GM13976 (cell line): Measurements from ENCODE around the gene DISP2.

Experiments used
- DNase-seq: peaks from one replicate; pipeline ENCODE4 v3.0.0; 2012; ENCODE audit warnings: low spot score
- in situ Hi-C: fragments of 300-500 bp; cut with MboI; formaldehyde crosslinking; loops from one replicate; pipeline ENCODE4 v1.12.0; 2022; ENCODE audit warnings: low sequenced_read_pairs, mixed read lengths, inconsistent platforms; ENCODE audit not compliant: unreplicated experiment
- TF ChIP-seq, protein P1 (sequence below): IDR thresholded peaks from 2 replicates; pipeline ENCODE4 v1.5.1; 2012; ENCODE audit warnings: borderline replicate concordance, mild to moderate bottlenecking; ENCODE audit not compliant: insufficient read depth; ENCODE audit errors: extremely low read depth, missing control alignments, control extremely low read depth

Gene DISP2

DNA sequence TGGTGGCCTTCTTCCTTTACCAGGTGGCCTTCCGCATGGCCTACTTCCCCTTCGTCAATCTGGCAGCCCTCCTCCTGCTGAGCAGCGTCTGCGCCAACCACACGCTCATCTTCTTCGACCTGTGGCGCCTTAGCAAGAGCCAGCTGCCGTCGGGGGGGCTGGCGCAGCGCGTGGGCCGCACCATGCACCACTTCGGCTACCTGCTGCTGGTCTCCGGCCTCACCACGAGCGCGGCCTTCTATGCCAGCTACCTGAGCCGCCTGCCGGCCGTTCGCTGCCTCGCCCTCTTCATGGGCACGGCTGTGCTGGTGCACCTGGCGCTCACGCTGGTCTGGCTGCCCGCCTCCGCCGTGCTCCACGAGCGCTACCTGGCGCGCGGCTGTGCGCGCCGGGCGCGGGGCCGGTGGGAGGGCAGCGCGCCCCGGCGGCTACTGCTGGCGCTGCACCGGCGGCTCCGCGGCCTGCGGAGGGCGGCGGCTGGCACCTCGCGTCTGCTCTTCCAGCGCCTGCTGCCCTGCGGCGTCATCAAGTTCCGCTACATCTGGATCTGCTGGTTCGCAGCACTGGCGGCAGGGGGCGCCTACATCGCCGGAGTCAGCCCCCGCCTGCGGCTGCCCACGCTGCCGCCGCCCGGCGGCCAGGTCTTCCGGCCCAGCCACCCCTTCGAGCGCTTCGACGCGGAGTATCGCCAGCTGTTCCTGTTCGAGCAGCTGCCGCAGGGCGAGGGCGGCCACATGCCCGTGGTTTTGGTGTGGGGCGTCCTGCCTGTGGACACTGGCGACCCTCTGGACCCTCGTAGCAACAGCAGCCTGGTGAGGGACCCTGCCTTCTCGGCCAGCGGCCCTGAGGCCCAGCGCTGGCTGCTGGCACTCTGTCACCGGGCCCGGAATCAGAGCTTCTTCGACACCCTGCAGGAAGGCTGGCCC lies 9.9 kb downstream of the DISP2 start:
- in situ Hi-C loops = no loop called here
- peak; percentile 93 for DNase-seq
- TF ChIP-seq, protein P1, sequence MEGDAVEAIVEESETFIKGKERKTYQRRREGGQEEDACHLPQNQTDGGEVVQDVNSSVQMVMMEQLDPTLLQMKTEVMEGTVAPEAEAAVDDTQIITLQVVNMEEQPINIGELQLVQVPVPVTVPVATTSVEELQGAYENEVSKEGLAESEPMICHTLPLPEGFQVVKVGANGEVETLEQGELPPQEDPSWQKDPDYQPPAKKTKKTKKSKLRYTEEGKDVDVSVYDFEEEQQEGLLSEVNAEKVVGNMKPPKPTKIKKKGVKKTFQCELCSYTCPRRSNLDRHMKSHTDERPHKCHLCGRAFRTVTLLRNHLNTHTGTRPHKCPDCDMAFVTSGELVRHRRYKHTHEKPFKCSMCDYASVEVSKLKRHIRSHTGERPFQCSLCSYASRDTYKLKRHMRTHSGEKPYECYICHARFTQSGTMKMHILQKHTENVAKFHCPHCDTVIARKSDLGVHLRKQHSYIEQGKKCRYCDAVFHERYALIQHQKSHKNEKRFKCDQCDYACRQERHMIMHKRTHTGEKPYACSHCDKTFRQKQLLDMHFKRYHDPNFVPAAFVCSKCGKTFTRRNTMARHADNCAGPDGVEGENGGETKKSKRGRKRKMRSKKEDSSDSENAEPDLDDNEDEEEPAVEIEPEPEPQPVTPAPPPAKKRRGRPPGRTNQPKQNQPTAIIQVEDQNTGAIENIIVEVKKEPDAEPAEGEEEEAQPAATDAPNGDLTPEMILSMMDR = peak; percentile 83

DNA sequence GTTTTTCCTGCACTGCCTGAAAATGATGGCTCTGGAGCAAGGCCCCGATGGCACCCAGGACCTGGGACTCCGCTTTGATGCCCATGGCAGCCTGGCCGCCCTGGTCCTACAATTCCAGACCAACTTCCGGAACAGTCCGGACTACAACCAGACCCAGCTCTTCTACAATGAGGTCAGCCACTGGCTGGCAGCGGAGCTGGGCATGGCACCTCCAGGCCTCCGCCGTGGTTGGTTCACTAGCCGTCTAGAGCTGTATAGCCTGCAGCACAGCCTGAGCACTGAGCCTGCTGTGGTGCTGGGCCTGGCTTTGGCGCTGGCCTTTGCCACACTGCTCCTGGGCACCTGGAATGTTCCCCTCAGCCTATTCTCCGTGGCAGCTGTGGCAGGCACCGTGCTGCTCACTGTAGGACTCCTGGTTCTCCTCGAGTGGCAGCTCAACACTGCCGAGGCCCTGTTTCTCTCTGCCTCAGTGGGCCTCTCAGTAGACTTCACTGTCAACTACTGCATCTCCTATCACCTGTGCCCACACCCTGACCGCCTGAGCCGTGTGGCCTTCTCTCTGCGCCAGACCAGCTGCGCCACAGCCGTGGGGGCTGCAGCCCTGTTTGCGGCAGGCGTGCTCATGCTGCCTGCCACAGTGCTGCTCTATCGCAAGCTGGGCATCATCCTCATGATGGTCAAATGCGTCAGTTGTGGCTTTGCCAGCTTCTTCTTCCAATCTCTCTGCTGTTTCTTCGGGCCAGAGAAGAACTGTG lies 10.9 kb downstream of the DISP2 start:
- in situ Hi-C loops = no loop called here
- DNase-seq = no peak
- TF ChIP-seq, protein P1 = no peak

DNA sequence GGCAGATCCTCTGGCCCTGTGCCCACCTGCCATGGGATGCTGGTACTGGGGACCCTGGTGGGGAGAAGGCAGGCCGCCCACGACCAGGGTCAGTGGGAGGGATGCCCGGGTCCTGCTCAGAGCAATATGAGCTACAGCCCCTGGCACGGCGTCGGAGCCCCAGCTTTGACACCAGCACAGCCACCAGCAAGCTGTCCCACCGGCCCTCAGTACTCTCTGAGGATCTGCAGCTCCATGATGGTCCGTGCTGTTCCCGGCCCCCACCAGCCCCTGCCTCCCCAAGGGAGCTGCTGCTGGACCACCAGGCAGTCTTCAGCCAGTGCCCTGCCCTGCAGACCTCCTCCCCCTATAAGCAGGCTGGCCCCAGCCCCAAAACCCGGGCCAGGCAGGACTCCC lies 11.5 kb downstream of the DISP2 start:
- TF ChIP-seq, protein P1 = no peak
- in situ Hi-C loops = no loop called here
- DNase-seq = no peak

DNA sequence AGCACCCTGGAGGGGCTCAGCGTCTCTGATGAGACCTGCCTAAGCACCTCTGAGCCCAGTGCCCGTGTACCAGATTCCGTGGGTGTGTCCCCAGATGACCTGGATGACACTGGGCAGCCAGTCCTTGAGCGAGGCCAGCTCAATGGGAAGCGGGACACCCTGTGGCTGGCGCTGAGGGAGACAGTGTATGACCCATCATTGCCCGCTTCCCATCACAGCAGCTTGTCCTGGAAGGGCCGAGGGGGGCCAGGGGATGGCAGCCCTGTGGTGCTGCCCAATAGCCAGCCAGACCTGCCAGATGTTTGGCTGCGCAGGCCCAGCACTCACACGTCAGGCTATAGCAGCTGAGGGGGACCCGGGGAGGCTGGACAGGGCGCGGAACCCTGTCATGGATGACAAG lies 12.0 kb downstream of the DISP2 start:
- no peak for DNase-seq
- in situ Hi-C loops = no loop called here
- TF ChIP-seq, protein P1 = no peak

DNA sequence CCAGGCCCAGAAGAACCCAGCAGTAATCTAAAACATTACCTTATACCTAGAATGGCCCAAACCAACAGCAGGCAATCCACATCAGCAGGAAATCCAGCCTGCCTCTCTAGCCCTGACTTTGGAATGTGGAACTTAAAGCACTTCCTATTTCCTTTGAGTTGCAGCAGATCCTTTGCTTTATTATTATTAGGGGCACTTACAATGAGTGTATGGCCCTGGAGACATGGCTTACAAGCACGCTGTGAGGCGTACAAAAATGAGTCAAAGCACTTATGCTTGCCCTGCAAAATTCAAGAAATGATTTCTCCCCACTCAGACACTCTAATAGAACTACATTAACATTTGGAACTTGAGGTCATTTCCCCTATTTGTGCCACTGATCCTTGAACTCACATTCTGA lies 15.0 kb downstream of the DISP2 start:
- TF ChIP-seq, protein P1 = no peak
- in situ Hi-C loops = no loop called here
- no peak for DNase-seq

DNA sequence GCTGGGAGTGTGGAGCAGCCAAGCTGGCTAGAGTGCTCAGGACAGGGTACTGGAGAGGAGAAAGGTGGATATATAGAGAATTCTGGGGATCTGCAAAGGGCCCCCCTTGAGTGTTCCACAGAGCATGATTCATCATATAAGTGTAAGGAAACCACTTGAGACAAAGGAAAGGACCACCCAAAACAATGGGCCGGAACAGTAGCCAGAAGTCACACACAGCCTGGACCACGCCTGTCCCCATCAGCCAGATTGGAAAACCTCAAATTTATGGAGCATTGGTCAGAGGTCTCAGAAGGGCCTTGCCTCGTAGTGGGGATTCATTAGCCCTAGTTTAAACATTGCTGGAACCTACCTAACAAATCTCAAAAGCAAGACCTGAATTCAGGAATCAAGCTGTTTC lies 19.6 kb downstream of the DISP2 start:
- in situ Hi-C loops = no loop called here
- DNase-seq = no peak
- TF ChIP-seq, protein P1 = no peak
